Measurements from ENCODE around the gene GINS1. TPM values are rescaled to one million over a fixed set of nuclear protein-coding genes. Genes with fewer than 3 reads are reported as not detected.

Gene GINS1
- total RNA-seq, 1 donor from 2014 or later = 5.4 TPM

DNA sequence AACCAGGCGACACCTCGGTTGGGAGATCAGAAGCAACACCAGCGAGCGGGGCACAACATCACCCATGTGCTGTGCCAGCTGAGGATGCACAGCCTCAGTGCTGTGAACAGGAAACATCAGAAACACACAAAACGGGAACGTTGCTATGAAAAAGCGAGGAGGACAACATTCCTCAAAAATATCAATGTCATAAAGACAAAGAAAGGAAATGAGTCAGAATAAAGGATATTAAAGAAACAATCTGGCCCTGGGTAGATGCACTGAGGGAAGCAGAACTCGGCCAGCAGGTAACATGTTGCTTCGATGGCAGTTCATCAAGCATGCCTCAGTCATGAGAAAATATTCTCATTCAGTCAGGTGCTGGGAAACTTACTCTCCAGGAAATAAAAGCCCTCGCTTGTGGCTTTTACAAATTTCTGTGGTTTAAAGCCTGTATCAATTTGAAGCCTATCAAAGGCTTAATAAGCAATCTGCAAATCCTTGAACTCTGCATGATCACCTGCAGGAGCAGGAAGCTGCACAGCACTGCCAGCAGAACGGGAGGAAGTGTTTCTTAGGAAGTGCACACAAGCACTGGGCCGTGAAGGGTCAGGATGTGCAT is 77.5 kb downstream of the GINS1 start:
- TF ChIP-seq, protein P1, sequence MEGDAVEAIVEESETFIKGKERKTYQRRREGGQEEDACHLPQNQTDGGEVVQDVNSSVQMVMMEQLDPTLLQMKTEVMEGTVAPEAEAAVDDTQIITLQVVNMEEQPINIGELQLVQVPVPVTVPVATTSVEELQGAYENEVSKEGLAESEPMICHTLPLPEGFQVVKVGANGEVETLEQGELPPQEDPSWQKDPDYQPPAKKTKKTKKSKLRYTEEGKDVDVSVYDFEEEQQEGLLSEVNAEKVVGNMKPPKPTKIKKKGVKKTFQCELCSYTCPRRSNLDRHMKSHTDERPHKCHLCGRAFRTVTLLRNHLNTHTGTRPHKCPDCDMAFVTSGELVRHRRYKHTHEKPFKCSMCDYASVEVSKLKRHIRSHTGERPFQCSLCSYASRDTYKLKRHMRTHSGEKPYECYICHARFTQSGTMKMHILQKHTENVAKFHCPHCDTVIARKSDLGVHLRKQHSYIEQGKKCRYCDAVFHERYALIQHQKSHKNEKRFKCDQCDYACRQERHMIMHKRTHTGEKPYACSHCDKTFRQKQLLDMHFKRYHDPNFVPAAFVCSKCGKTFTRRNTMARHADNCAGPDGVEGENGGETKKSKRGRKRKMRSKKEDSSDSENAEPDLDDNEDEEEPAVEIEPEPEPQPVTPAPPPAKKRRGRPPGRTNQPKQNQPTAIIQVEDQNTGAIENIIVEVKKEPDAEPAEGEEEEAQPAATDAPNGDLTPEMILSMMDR (IDR thresholded peaks at IDR 0.05) = no peak
- H3K36me3 Mint-ChIP-seq (ENCODE audit: low read depth) = no peaks in the 10 kb centered on the region
- no peaks in the 10 kb centered on the region for H3K27me3 Mint-ChIP-seq
- ChIA-PET POLR2A (no interaction called here), CTCF (no interaction called here)
- H3K4me1 Mint-ChIP-seq = peaks cover 13% of the 10 kb centered on the region
- DNase-seq (no peak), ATAC-seq (ENCODE audit: low read depth) (no peak)
- H3K27ac Mint-ChIP-seq = no peak overlapping the region
- intact Hi-C loops (cut with micrococcal nuclease) = no loop called here
- H3K4me3 Mint-ChIP-seq = no peak overlapping the region
- no peaks in the 10 kb centered on the region for H3K9me3 Mint-ChIP-seq

DNA sequence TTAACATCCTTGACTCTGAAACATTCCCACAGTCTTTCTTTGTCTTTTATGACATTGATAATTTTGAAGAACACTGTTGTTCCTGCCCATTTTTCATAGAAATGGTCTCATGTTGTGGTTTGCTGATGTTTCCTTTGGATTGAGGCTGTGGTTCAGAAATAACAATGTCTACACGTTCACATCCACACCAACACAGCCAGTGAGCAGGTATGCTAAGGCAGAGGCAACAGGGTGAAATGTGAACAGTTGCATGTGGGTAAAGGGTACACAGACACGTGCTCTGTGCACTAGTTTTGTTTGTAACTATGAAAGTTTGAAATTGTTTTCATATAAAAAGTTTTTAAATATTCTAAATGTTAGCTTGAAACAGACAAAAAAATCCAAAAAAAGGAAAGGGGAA is 78.4 kb downstream of the GINS1 start:
- TF ChIP-seq, protein P1 (IDR thresholded peaks at IDR 0.05) = no peak
- DNase-seq (no peak), ATAC-seq (ENCODE audit: low read depth) (no peak)
- Mint-ChIP-seq H3K4me1 (peaks cover 13% of the 10 kb centered on the region), H3K4me3 (no peak overlapping the region), H3K27me3 (no peaks in the 10 kb centered on the region), H3K9me3 (no peaks in the 10 kb centered on the region), H3K27ac (no peak overlapping the region), H3K36me3 (ENCODE audit: low read depth) (no peaks in the 10 kb centered on the region)
- ChIA-PET CTCF (no interaction called here), POLR2A (no interaction called here)
- intact Hi-C loops (cut with micrococcal nuclease) = no loop called here

DNA sequence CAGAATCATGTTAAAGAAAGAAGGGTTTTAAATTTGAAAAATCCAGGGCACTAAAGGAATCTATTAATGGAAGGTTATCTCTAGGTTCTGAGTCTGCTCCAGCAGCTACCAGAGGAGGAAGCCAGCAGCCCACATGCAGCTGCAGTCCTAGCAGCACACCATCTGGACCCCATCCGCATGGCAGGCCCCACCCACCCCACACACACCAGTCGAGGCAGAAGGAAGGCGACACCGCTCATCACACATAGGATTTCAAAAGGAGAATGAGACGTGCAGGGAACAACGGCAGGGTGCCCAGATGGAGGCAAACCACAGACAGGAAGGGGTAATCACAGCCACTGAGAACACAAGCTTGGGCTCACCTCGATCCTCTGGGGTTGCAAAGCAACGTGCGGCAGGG is 78.9 kb downstream of the GINS1 start:
- Mint-ChIP-seq H3K4me1 (peaks cover 13% of the 10 kb centered on the region), H3K4me3 (no peak overlapping the region), H3K27ac (no peak overlapping the region), H3K9me3 (no peaks in the 10 kb centered on the region), H3K27me3 (no peaks in the 10 kb centered on the region), H3K36me3 (ENCODE audit: low read depth) (no peaks in the 10 kb centered on the region)
- DNase-seq (no peak), ATAC-seq (ENCODE audit: low read depth) (no peak)
- POLR2A ChIA-PET = no interaction called here
- intact Hi-C loops (cut with micrococcal nuclease) = no loop called here
- CTCF ChIA-PET = no interaction called here
- TF ChIP-seq, protein P1 (IDR thresholded peaks at IDR 0.05) = no peak

DNA sequence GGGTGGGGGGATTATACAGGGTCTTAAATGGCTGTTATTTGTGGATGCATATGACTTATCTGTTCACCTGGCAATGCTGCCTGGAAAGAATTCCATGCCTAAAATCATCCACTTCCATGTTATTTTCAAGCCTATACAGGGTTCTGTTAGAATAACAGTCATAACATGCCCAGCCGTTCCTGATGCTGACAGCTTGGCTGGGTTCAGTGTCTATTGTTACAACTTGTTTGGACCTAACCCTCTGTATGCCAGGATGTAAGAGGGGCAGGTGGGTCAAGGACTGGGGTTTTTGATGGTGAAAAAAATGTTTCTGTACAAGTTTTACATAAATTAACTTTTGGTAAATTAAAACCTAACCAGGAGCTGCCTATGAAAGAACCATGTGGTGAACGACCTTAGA is 79.8 kb downstream of the GINS1 start:
- DNase-seq (no peak), ATAC-seq (ENCODE audit: low read depth) (no peak)
- Mint-ChIP-seq H3K36me3 (ENCODE audit: low read depth) (no peaks in the 10 kb centered on the region), H3K4me3 (no peak overlapping the region), H3K27ac (no peak overlapping the region), H3K9me3 (no peaks in the 10 kb centered on the region), H3K4me1 (peaks cover 13% of the 10 kb centered on the region), H3K27me3 (no peaks in the 10 kb centered on the region)
- TF ChIP-seq, protein P1 (IDR thresholded peaks at IDR 0.05) = no peak
- CTCF ChIA-PET = no interaction called here
- POLR2A ChIA-PET = no interaction called here
- intact Hi-C loops (cut with micrococcal nuclease) = no loop called here

DNA sequence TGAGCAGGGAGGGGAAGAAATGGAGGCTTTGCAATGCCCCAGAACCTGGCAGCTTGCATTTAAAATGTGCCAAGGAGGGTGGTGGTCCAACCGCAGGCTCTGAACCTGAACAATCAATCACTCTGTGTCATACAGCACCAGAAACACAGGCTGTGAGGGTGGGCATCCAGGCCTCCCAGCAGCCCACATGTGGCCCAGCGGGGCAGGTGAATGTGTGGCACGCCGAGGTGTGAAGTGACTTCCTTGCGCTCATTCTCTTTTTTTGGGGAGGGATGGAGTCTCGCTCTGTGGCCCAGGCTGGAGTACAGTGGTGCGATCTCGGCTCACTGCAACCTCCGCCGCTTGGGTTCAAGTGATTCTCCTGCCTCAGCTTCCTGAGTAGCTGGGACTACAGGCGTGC is 80.5 kb downstream of the GINS1 start:
- POLR2A ChIA-PET = no interaction called here
- CTCF ChIA-PET = no interaction called here
- peaks cover 13% of the 10 kb centered on the region for H3K4me1 Mint-ChIP-seq

More for the DNA sequence above, 80.5 kb downstream of the GINS1 start:
- no peaks in the 10 kb centered on the region for H3K9me3 Mint-ChIP-seq
- intact Hi-C loops (cut with micrococcal nuclease) = no loop called here
- no peak overlapping the region for H3K27ac Mint-ChIP-seq
- H3K4me3 Mint-ChIP-seq = no peak overlapping the region
- DNase-seq = no peak
- TF ChIP-seq, protein P1 (IDR thresholded peaks at IDR 0.05) = no peak
- ATAC-seq (ENCODE audit: low read depth) = no peak
- H3K36me3 Mint-ChIP-seq (ENCODE audit: low read depth) = no peaks in the 10 kb centered on the region
- no peaks in the 10 kb centered on the region for H3K27me3 Mint-ChIP-seq
